Measurements from ENCODE around the gene STAG3. TPM values are rescaled to one million over a fixed set of nuclear protein-coding genes. Genes with fewer than 3 reads are reported as not detected.

The STAG3 gene
- total RNA-seq, 4 donors from 2014 or later: 4.2 to 8.2 (median 6.5) TPM

DNA sequence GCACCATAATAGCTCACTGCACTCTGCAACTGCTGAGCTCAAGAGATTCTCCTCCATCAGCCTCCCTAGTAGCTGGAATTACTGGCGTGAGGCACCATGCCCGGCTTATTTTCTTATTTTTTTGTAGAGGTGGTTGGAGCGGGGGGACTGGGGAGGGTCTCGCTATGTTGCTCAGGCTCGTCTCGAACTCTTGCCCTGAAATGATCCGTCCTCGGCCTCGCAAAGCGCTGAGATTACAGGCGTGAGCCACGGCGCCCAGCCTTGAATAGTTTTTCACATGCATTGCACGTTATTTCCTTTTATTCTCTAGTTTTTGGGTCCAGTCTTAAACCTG is 29.5 kb upstream of the STAG3 start:
- peak overlapping the region in 3 of 4 donors; percentile 69 to 90 (median 88) for H3K4me3 ChIP-seq
- WGBS, 2 donors: 14 to 17% methylated on average over 14 of the region's 14 CpGs
- TF ChIP-seq EP300 (IDR thresholded peaks at IDR 0.05) (no peak), POLR2A (IDR thresholded peaks at IDR 0.05) (no peak)
- TF ChIP-seq, protein P1, sequence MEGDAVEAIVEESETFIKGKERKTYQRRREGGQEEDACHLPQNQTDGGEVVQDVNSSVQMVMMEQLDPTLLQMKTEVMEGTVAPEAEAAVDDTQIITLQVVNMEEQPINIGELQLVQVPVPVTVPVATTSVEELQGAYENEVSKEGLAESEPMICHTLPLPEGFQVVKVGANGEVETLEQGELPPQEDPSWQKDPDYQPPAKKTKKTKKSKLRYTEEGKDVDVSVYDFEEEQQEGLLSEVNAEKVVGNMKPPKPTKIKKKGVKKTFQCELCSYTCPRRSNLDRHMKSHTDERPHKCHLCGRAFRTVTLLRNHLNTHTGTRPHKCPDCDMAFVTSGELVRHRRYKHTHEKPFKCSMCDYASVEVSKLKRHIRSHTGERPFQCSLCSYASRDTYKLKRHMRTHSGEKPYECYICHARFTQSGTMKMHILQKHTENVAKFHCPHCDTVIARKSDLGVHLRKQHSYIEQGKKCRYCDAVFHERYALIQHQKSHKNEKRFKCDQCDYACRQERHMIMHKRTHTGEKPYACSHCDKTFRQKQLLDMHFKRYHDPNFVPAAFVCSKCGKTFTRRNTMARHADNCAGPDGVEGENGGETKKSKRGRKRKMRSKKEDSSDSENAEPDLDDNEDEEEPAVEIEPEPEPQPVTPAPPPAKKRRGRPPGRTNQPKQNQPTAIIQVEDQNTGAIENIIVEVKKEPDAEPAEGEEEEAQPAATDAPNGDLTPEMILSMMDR (IDR thresholded peaks at IDR 0.05): no peak
- peaks cover 0 to 32% (median 9%) of the 10 kb centered on the region in 4 donors for H3K4me1 ChIP-seq
- H3K27me3 ChIP-seq: no peaks in the 10 kb centered on the region
- H3K36me3 ChIP-seq: peaks cover 0 to 19% (median 0%) of the 10 kb centered on the region in 3 donors
- no peak for DNase-seq (ENCODE audit: low spot score in 2 of 2)
- H3K27ac ChIP-seq: peak overlapping the region; percentile 75 to 95 (median 88)
- no peaks in the 10 kb centered on the region for H3K9me3 ChIP-seq

DNA sequence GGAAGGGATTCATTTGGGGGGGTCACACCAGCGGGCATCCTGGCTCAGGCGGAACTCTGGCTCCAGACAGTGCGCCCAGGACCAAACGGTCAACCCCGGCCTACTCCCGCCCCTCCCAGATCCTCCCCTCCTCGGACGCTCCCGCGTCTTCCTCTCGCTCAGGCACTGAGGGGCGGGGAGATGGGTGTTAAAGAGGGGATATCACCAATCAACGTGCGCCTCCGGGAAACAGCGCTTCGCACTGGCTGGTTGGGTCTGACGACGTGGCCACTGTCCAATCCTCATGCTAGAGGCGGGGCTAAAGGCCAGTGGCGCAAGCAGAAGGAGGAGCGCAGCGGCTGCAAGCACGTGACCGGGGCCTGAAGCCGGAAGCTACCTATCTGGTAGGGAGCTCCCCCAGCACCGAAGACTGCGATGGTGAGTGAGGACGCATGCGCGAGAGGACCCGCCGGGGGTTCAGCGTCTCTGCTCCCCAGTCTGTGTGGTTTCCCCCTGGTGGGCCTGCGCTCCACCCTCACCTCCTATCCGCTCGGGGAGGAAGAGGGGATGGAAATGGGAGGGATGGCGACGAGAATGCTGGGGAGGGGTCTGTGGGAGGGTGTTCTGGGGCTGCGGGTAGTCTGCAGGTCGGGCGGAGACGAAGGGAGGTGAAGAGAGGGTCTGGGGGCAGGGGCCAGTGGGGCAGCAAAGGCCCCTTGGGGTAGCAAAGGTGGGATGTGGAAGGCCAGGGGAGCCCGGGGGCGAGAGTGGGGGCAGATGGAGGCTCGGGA is 29.0 kb upstream of the STAG3 start, which contains the start of gene LAMTOR4:
Gene LAMTOR4 (plus strand): TSS at position 360 of the 770 bp plus-strand sequence. CDS start 55 bp downstream, at position 415.
- WGBS, 2 donors: 0 to 1% methylated on average over 41 to 46 of the region's 46 CpGs
- Histone ChIP-seq H3K27me3 (no peaks in the 10 kb centered on the region), H3K27ac (peak within 1 kb of the TSS; percentile 75 to 95 (median 93)), H3K4me1 (peaks cover 0 to 38% (median 9%) of the 10 kb centered on the region in 4 donors), H3K4me3 (peak within 1 kb of the TSS; percentile 69 to 91 (median 89)), H3K9me3 (no peaks in the 10 kb centered on the region), H3K36me3 (peaks cover 0 to 25% (median 0%) of the 10 kb centered on the region in 3 donors)
- peak; percentile 98 to 99 for DNase-seq (ENCODE audit: low spot score in 2 of 2)
- peak; percentile 68 to 89 for TF ChIP-seq POLR2A (IDR thresholded peaks at IDR 0.05)
- TF ChIP-seq EP300 (IDR thresholded peaks at IDR 0.05): peak; percentile 89 to 92
- TF ChIP-seq, protein P1 (IDR thresholded peaks at IDR 0.05): peak in 2 of 5 experiments; percentile 23 to 34

DNA sequence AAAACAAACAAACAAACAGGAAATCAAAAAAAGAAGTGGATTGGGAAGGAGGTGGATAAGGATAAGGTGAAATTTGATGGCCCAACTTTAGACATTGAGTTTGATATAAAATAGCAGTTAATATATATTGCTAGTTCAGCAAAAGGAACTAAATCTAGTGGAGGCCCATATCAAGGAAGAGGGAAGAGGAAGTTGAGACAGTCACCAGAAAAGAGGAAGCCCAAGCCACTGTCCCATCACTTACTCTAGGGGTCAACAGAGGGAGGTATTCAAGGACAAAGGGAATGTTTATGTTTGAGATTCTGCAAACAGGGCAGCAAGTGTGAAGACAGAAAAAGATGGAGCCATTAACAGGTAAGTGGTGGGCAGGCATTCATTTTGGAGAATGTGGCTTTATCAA is 25.3 kb upstream of the STAG3 start:
- no peak for DNase-seq (ENCODE audit: low spot score in 2 of 2)
- no peak overlapping the region for H3K4me3 ChIP-seq
- H3K27ac ChIP-seq: peak overlapping the region in 1 of 4 donors; percentile 35
- no peaks in the 10 kb centered on the region for H3K9me3 ChIP-seq
- no peaks in the 10 kb centered on the region for H3K27me3 ChIP-seq
- TF ChIP-seq, protein P1 (IDR thresholded peaks at IDR 0.05): no peak
- TF ChIP-seq EP300 (IDR thresholded peaks at IDR 0.05) (no peak), POLR2A (IDR thresholded peaks at IDR 0.05) (no peak)
- H3K36me3 ChIP-seq: peaks cover 0 to 59% (median 0%) of the 10 kb centered on the region in 3 donors
- H3K4me1 ChIP-seq: peaks cover 0 to 67% (median 14%) of the 10 kb centered on the region in 4 donors

DNA sequence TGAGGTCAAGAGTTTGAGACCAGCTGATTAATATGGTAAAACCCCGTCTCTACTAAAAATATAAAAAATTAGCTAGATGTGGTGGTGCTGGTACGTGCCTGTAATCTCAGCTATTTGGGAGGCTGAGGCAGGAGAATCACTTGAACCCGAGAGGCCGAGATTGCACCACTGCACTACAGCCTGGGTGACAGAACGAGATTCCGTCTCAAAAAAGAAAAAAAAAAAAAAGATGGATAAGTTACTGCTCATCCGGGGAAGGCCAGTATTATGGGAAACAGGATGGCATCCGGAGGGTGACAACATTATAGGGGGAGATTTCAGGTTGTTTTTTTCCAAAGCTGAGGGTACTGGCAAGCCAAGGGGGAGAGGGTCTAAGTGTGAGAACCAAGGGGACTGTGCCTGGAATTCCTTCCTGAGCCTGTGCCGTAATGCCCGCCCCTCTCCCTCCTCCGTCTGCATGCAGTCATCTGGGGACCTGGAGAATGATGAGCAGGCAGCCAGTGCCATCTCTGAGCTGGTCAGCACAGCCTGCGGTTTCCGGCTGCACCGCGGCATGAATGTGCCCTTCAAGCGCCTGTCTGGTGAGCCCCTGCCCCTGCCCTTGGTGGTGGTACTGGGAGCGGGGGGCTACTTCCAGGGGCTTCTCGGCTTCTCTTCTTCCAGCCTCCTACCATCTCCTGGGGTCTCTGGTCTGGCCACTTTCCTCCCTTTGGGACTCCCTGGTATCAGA is 24.6 kb upstream of the STAG3 start:
- Histone ChIP-seq H3K4me1 (peaks cover 0 to 72% (median 21%) of the 10 kb centered on the region in 4 donors), H3K27ac (peak overlapping the region in 1 of 4 donors; percentile 35), H3K36me3 (peaks cover 0 to 59% (median 0%) of the 10 kb centered on the region in 3 donors), H3K4me3 (no peak overlapping the region), H3K27me3 (no peaks in the 10 kb centered on the region), H3K9me3 (no peaks in the 10 kb centered on the region)
- no peak for DNase-seq (ENCODE audit: low spot score in 2 of 2)
- no peak for TF ChIP-seq EP300 (IDR thresholded peaks at IDR 0.05)
- TF ChIP-seq POLR2A (IDR thresholded peaks at IDR 0.05): no peak
- TF ChIP-seq, protein P1 (IDR thresholded peaks at IDR 0.05): no peak
- 82 to 89% methylated on average over 18 of the region's 18 CpGs for WGBS, 2 donors
